GM12892 (cell line): ENCODE results near the gene GSG1L.

ENCODE experiments used
- DNase-seq: peaks from one replicate; pipeline ENCODE4 v3.0.0; 2011; ENCODE audit not compliant: insufficient read length
- FAIRE-seq: peaks from 2 replicates; lab custom pipeline; 2011; peaks lifted over from hg19 to GRCh38; lab: Jason Lieb, UNC
- POLR2A ChIP-seq: IDR thresholded peaks from 2 replicates; pipeline ENCODE4 v1.6.1; 2011; ENCODE audit warnings: low read depth, low read length, control low read depth
- POLR2AphosphoS5 ChIP-seq: IDR thresholded peaks from 2 replicates; pipeline ENCODE4 v1.6.1; 2011; ENCODE audit warnings: low read depth, low read length, control low read depth
- TAF1 ChIP-seq: IDR thresholded peaks from 2 replicates; pipeline ENCODE4 v1.6.1; 2011; ENCODE audit warnings: low read depth, mild to moderate bottlenecking, control low read depth, low read length, borderline replicate concordance

GSG1L gene

DNA sequence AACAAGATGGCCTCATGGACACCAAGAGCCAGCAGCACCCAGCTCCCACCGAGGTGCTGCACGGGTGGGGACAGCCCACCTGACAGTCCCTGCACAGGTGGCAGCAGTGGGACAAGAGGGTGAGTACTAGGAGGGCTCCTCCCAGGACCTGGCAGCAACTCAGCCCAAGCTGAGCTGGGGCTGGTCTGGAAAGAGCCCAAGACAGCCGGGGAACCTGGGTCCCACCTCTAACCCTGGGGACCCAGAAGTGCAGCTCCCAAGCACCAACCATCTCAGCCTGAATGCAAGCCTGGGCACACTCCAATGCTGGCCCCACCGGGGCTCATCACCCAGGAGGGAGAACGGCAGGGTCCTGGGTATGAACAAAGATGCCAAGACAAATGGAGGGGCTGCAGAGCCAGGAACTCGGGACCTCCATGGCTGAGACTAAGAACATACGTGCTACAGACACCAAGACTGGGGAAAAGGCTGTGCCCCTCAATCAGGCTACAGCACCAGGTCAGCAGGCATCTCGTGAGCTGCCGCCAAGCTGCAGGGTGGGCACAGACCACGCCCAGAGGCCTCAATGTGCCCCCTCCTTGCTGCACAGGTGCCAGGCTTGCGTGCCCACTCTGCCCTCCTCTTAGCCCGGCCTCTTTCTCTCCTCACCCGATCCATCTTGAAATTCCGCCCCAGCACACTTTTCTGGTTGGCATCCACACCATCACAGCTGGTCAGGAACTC lies 37.5 kb upstream of the GSG1L start:
- TF ChIP-seq POLR2A: no peak
- no peak for TF ChIP-seq POLR2AphosphoS5
- TF ChIP-seq TAF1: no peak
- no peak for FAIRE-seq
- DNase-seq: no peak

- FAIRE-seq: no peak
Measured at GRCh38 chr16:28098959-28099945, 35.7 kb upstream of the GSG1L start.

GRCh38 chr16:28098171-28098958 lies 34.9 kb upstream of the GSG1L start:
- FAIRE-seq (no peak), DNase-seq (no peak)
- TF ChIP-seq POLR2A: no peak
- TF ChIP-seq TAF1: no peak
- no peak for TF ChIP-seq POLR2AphosphoS5

More at GRCh38 chr16:28098959-28099945, 35.7 kb upstream of the GSG1L start:
- DNase-seq: no peak
- TF ChIP-seq POLR2A: no peak

DNA sequence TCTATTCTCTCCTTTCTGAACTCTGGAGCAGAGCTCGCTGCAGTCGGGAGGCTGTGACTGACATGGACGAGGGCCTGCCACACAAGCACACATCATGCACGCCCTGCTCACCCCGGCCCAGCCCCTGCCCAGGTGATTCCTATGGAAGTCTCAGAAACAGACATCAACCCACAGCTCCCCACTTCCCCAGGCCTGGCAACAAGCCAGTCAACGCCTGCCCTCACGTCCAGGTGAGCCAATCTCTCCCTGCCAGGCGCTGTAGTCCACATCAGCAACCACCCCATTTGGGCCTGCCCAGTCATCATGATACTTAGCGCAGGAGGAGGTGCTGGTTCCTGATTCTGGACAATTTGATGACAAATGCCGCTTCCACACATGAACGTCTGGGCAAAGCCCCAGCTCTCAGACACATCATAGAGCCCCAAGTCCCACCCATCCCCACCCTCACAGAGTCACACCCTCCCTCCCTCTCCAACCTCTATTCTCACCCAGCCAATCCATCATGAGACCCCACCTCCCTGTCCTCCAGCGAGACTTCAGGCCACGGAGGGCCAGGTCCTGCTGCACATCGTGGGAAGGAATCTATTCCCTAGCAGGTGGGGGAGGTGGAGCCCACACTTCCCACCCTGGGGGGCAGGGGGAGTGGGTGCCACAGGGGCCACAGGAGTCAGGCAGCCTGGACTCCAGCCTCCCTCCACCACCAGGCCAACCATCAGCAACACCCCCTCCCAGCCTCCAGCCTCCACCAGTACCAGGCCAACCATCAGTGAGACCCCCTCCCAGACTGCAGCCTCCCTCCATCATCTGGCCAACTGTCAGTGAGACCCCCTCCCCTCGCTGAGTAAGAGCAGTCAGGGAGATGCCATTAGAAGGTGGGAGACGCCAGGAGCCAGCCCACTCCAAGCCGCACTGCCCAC lies 33.7 kb upstream of the GSG1L start:
- no peak for FAIRE-seq

GRCh38 chr16:28093385-28093725 lies 29.8 kb upstream of the GSG1L start:
- DNase-seq: no peak
- no peak for FAIRE-seq
- TF ChIP-seq POLR2AphosphoS5: no peak
- TF ChIP-seq TAF1: no peak
- TF ChIP-seq POLR2A: no peak

More for the DNA sequence above, 33.7 kb upstream of the GSG1L start:
- TF ChIP-seq POLR2AphosphoS5 (no peak), POLR2A (no peak), TAF1 (no peak)
- DNase-seq: no peak

DNA sequence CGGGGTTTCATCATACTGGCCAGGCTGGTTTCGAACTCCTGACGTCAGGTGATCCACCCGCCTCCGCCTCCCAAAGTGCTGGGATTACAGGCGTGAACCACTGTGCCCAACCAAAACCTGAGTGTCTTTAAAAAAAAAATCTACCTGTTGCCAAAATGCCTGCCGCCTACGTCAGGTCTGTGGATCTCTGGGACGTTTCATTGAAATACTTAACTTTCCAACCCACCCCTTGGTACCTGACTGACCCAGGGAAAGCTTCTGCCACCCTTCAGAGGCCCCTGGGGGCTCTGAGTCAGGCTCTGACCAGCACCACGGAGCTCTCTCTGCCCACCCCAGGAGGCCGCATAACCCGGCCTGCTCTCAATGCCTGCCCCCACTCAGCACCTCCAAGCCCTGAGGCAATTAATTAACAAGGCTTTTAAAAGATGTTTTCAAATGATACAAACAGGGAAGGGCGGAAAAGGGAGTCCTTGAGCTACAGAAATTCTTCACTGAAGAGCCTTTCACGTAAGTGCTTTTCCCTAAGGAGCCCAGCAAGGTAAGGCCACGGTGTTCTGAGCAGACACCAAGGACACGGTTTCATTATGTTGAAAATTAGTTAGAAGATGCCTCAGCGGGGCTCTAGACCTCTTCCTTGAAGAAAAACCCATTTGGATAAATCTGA lies 29.3 kb upstream of the GSG1L start:
- DNase-seq (no peak), FAIRE-seq (no peak)
- TF ChIP-seq POLR2AphosphoS5 (no peak), POLR2A (no peak), TAF1 (no peak)

GRCh38 chr16:28091656-28092055 lies 28.1 kb upstream of the GSG1L start:
- FAIRE-seq (no peak), DNase-seq (no peak)
- TF ChIP-seq POLR2A: no peak
- no peak for TF ChIP-seq TAF1
- TF ChIP-seq POLR2AphosphoS5: no peak

DNA sequence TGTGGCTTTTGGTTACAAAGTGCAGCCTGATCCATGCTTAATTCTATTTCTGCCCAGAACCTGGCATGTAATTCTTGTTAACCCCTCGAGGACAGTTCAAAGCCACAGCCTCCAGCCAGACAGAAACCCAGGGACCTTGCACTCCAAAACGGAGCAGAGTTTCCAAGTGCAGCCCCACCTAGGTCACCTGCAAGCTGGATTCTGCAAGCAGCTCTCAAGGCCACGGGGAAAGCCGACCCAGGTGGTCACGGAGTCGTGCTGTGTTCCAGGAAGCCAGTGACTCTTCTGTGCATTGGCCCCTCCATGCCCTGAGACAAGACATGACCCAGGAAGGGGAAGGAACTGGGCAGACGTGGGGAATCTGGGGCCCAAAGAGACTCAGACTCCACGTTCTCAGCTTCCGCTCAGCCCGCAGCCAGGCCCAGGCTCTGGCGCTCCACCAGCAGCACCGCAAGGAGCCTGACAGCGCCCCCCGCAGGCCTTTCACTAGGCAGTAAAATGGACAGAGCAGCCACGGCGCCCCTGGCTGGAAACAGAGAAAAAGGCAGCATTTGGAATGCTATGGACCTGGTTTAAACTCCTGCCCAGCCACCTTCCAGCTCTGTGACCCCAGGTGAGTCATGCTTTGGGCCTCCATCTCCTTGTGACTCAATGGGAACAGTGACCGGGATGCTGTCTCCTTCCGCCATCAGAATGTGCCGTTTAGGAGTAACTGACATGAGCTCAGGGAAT lies 27.3 kb upstream of the GSG1L start:
- TF ChIP-seq POLR2AphosphoS5 (no peak), POLR2A (no peak), TAF1 (no peak)
- no peak for DNase-seq
- no peak for FAIRE-seq

DNA sequence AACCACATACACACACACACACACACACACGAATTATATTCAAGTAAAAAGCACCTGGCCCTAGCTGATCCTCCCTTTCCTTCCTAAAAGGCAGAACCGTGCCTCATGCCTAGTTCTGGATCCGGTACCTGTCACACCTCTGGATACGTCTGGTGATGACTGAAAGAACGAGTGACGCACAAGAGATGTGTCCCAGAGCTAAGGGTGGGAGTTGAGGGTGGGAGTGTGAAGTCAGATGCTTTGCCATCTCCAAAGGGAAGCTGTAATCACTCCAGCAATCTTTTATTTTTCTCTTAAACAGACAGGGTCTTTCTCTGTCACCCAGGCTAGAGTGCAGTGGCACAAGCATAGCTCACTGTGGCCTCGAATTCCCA lies 26.5 kb upstream of the GSG1L start:
- FAIRE-seq (no peak), DNase-seq (no peak)
- TF ChIP-seq POLR2A (no peak), TAF1 (no peak)

- TF ChIP-seq POLR2A (no peak; the same call in 1 of the 2 replicates), POLR2AphosphoS5 (no peak), TAF1 (no peak)
- DNase-seq (no peak), FAIRE-seq (peak; percentile 54)
Measured at GRCh38 chr16:28089205-28089991, 25.9 kb upstream of the GSG1L start.
